Osteoblast (primary cell): ENCODE results near the gene MPI. TPM values are rescaled to one million over a fixed set of nuclear protein-coding genes. Genes with fewer than 3 reads are reported as not detected.
"Not testable (repeated sequence)": the region's sequence is repeated elsewhere in the genome, so short reads cannot be mapped to it uniquely, and the experiment has no call there.

Source experiments
- DNase-seq: peaks from one replicate; pipeline ENCODE4 v3.0.0; 2011; ENCODE audit warnings: low spot score, mixed read lengths; ENCODE audit not compliant: insufficient read length; ENCODE audit errors: missing footprints
- H2AFZ ChIP-seq: 2 replicates; pipeline ENCODE4 v1.6.0; 2011; ENCODE audit warnings: mild to moderate bottlenecking, low read length
- H3K27ac ChIP-seq: 2 replicates; pipeline ENCODE4 v1.5.1; 2011; ENCODE audit warnings: mild to moderate bottlenecking, low read depth, low read length, moderate library complexity
- H3K27me3 ChIP-seq: 2 replicates; pipeline ENCODE4 v1.6.0; 2012; ENCODE audit warnings: mild to moderate bottlenecking, control low read depth, inconsistent platforms, low read length, moderate library complexity; ENCODE audit not compliant: insufficient read depth
- H3K36me3 ChIP-seq: 2 replicates; pipeline ENCODE4 v1.5.1; 2011; ENCODE audit warnings: mild to moderate bottlenecking, low read length, control low read depth, moderate library complexity; ENCODE audit not compliant: insufficient read depth
- H3K4me1 ChIP-seq: 2 replicates; pipeline ENCODE4 v1.5.1; 2011; ENCODE audit warnings: mild to moderate bottlenecking, low read length, control low read depth, moderate library complexity; ENCODE audit not compliant: insufficient read depth
- H3K4me2 ChIP-seq: 2 replicates; pipeline ENCODE4 v1.6.0; 2011; ENCODE audit warnings: mild to moderate bottlenecking, low read length; ENCODE audit not compliant: insufficient read depth
- H3K4me3 ChIP-seq: fragments of 200-600 bp; sonication (generic); 3 replicates; pipeline ENCODE4 v1.5.1; 2012; ENCODE audit warnings: mild to moderate bottlenecking, low read length, inconsistent platforms; ENCODE audit not compliant: insufficient read depth
- H3K79me2 ChIP-seq: 2 replicates; pipeline ENCODE4 v1.6.0; 2012; ENCODE audit warnings: mild to moderate bottlenecking, low read length, control low read depth, inconsistent platforms; ENCODE audit not compliant: insufficient read depth
- H3K9me3 ChIP-seq: 2 replicates; pipeline ENCODE4 v1.5.1; 2011; ENCODE audit warnings: low read depth, low read length, control low read depth
- H4K20me1 ChIP-seq: 2 replicates; pipeline ENCODE4 v1.6.0; 2012; ENCODE audit warnings: mild to moderate bottlenecking, low read length, control low read depth; ENCODE audit not compliant: insufficient read depth
- total RNA-seq: library from RNA; depleted of rRNA; stranded (reverse); fragments of >200 nt; gene quantifications from 2 replicates; pipeline ENCODE4 v1.2.3, GENCODE V29; 2012
- TF ChIP-seq, protein P1 (sequence below): IDR thresholded peaks from 2 replicates; pipeline ENCODE4 v1.5.1; 2011; ENCODE audit warnings: mild to moderate bottlenecking, low read depth, low read length, moderate library complexity; ENCODE audit errors: extremely low read depth

The MPI gene
- total RNA-seq, 1 donor: 54.3 TPM

DNA sequence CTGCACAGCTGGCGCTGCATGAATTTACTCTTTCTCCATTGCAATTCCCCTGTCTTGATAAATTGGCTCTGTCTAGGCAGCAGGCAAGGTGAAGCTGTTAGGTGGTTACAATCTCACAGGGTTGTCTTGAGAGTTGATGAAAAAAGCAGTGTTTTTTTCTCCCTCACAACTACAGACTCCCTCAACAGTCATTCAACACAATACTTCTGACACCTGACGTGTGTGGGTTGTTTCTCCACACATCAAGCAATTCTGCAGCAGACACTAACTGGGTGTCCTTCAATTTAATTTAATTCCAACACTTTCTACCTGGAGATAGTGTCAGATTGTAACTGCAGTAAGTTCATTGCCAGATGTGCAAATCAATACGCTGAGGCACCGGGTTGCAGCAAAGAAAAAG lies 11.6 kb upstream of the MPI start:
- H2AFZ ChIP-seq: no peak overlapping the region
- H3K4me2 ChIP-seq: no peak overlapping the region
- H3K4me3 ChIP-seq: no peak overlapping the region

DNA sequence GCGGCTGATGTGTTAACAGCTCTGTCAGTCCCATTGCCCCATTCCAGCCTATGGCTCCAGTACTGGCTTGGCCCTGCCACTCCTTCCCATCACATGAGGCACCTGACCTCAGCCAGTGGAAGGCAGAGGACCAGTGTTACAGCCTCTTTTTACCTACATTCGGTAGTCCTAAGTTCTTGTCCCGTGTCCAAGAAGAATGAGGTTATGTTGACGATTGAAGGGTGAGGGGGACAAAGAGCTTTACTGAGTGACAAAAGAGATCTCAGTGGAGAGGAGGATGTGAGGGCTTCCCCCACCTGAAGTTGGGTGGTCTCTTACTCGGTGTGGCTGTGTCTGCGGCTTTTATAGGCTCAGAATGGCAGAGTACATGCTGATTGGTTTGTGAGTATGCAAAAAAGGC lies 7.3 kb upstream of the MPI start:
- no peaks in the 10 kb centered on the region for H3K36me3 ChIP-seq
- H2AFZ ChIP-seq: no peak overlapping the region
- TF ChIP-seq, protein P1, sequence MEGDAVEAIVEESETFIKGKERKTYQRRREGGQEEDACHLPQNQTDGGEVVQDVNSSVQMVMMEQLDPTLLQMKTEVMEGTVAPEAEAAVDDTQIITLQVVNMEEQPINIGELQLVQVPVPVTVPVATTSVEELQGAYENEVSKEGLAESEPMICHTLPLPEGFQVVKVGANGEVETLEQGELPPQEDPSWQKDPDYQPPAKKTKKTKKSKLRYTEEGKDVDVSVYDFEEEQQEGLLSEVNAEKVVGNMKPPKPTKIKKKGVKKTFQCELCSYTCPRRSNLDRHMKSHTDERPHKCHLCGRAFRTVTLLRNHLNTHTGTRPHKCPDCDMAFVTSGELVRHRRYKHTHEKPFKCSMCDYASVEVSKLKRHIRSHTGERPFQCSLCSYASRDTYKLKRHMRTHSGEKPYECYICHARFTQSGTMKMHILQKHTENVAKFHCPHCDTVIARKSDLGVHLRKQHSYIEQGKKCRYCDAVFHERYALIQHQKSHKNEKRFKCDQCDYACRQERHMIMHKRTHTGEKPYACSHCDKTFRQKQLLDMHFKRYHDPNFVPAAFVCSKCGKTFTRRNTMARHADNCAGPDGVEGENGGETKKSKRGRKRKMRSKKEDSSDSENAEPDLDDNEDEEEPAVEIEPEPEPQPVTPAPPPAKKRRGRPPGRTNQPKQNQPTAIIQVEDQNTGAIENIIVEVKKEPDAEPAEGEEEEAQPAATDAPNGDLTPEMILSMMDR: no peak
- H3K79me2 ChIP-seq: no peaks in the 10 kb centered on the region
- no peaks in the 10 kb centered on the region for H3K27me3 ChIP-seq
- H3K27ac ChIP-seq: no peak overlapping the region
- no peaks in the 10 kb centered on the region for H4K20me1 ChIP-seq
- DNase-seq: no peak
- H3K4me2 ChIP-seq: no peak overlapping the region
- peaks cover 7% of the 10 kb centered on the region for H3K4me1 ChIP-seq
- H3K4me3 ChIP-seq: no peak overlapping the region
- peaks cover 4% of the 10 kb centered on the region for H3K9me3 ChIP-seq

More for the DNA sequence above, 11.6 kb upstream of the MPI start:
- Histone ChIP-seq H3K27ac (no peak overlapping the region), H3K4me1 (peaks cover 5% of the 10 kb centered on the region), H4K20me1 (no peaks in the 10 kb centered on the region), H3K36me3 (no peaks in the 10 kb centered on the region), H3K9me3 (peaks cover 4% of the 10 kb centered on the region), H3K27me3 (peaks cover 7% of the 10 kb centered on the region), H3K79me2 (no peaks in the 10 kb centered on the region)
- no peak for DNase-seq
- TF ChIP-seq, protein P1: no peak

DNA sequence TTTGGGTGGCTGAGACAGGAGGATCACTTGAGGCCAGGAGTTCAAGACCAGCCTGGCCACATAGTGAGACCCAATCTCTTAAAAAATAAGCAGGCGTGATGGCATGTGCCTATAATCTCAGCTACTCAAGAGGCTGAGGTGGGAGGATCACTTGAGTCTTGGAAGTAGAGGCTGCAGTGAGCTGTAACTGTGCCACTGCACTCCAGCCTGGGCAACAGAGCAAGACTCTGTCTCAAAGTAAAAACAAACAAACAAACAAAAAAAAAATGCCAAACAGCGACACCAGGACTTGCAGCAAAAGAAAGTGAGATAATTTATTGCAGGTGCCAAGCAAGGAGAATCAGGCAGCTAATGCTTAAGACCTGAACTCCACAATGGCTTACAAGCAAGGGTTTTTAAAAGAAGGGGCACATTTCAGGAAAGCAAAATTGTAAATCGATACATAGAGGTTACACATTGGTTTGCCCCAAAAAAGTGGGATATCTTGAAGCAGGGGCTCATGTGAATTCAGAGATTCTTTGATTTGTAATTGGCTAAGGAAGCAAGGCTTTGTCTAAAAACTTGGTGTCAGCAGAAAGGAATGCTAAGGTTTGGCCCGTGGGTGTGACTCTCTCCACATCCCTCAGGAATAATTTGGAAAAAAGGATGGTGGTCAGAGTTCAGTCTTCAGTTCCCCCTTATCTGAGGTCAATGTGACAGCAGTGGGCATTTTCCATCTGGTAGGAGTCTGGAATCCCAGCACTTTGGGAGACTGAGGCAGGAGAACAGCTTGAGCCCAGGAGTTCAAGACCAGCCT lies 5.2 kb upstream of the MPI start:
- H3K27ac ChIP-seq: no peak overlapping the region
- H4K20me1 ChIP-seq: no peaks in the 10 kb centered on the region
- no peaks in the 10 kb centered on the region for H3K79me2 ChIP-seq
- H3K36me3 ChIP-seq: no peaks in the 10 kb centered on the region
- H3K9me3 ChIP-seq: peaks cover 4% of the 10 kb centered on the region
- no peaks in the 10 kb centered on the region for H3K27me3 ChIP-seq
- H3K4me3 ChIP-seq: no peak overlapping the region
- peak; percentile 85 for DNase-seq
- H3K4me2 ChIP-seq: peak overlapping the region; percentile 33
- H3K4me1 ChIP-seq: peaks cover 16% of the 10 kb centered on the region
- peak overlapping the region; percentile 29 for H2AFZ ChIP-seq
- TF ChIP-seq, protein P1: no peak

DNA sequence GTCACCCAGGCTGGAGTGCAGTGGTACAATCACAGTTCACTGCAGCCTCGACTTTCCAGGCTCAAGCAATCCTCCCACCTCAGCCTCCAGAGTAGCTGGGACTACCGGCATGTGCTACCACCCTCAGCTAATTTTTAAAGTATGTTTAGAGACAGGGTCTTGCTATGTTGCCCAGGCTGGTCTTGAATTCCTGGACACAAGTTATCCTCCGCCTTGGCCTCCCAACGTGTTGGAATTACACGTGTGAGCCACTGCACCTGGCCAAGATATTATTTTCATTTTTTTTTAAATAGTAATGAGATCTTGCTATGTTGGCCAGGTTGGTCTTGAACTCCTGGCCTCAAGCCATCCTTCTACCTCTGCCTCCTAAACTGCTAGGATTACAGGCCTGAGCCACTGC lies 4.4 kb upstream of the MPI start:
- Histone ChIP-seq H3K4me3 (no peak overlapping the region), H3K27ac (no peak overlapping the region), H3K4me2 (no peak overlapping the region), H3K9me3 (peaks cover 4% of the 10 kb centered on the region), H3K4me1 (peaks cover 19% of the 10 kb centered on the region), H3K27me3 (no peaks in the 10 kb centered on the region), H3K79me2 (peaks cover 6% of the 10 kb centered on the region), H2AFZ (no peak overlapping the region), H3K36me3 (no peaks in the 10 kb centered on the region), H4K20me1 (no peaks in the 10 kb centered on the region)
- TF ChIP-seq, protein P1: no peak
- DNase-seq: no peak

DNA sequence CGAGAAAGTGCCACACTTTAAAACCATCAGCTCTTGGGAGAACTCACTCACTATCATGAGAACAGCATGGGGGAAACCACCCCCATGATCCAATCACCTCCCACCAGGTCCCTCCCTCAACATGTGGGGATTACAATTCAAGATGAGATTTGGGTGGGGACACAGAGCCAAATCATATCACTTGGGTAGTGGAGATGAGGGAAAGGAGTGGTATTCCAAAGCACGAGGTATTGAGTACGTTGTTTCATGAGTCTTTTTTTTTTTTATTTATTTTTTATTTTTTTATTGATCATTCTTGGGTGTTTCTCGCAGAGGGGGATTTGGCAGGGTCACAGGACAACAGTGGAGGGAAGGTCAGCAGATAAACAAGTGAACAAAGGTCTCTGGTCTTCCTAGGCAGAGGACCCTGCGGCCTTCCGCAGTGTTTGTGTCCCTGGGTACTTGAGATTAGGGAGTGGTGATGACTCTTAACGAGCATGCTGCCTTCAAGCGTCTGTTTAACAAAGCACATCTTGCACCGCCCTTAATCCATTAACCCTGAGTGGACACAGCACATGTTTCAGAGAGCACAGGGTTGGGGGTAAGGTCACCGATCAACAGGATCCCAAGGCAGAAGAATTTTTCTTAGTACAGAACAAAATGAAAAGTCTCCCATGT lies 2.2 kb upstream of the MPI start:
- H3K27ac ChIP-seq, H3K4me2 ChIP-seq, DNase-seq, H3K27me3 ChIP-seq, H4K20me1 ChIP-seq, H2AFZ ChIP-seq, H3K36me3 ChIP-seq, H3K9me3 ChIP-seq, H3K4me3 ChIP-seq: not testable (repeated sequence)
- H3K79me2 ChIP-seq: peaks cover 13% of the 10 kb centered on the region
- H3K4me1 ChIP-seq: peaks cover 23% of the 10 kb centered on the region
